GM19395 (cell line): ENCODE measurements around the gene EDIL3.
"Not testable (repeated sequence)": the region's sequence is repeated elsewhere in the genome, so short reads cannot be mapped to it uniquely, and the experiment has no call there.

Experiments
- ATAC-seq: cut with Tn5 transposase; IDR thresholded peaks from one replicate; pipeline ENCODE4 v1.9.1; 2021; ENCODE audit warnings: mild to moderate bottlenecking, moderate library complexity; ENCODE audit not compliant: unreplicated experiment

EDIL3 gene

GRCh38 chr5:84086511-84086910 lies 298.2 kb downstream of the EDIL3 start:
- no peak for ATAC-seq

- no peak for ATAC-seq
These were observed 299.2 kb downstream of the EDIL3 start for GRCh38 chr5:84085387-84086041.

DNA sequence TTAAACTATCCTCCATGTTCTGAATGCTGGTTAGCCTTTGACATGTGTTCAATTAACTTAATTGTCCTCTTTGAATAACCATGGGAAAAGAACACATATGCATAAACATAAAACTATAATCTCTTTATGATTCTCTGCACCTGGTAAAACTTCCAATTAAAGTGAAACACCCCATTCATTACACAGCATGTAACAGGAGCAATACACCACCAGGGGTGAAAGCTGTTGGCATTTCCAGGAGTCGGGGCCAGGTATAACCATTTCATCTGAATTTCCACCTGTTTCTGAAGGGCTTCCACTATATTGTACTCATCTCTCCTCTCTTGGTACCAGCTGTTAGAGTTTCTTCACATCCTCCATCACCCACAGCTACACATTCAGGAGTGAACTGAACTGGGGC lies 303.8 kb downstream of the EDIL3 start:
- ATAC-seq, result no peak

DNA sequence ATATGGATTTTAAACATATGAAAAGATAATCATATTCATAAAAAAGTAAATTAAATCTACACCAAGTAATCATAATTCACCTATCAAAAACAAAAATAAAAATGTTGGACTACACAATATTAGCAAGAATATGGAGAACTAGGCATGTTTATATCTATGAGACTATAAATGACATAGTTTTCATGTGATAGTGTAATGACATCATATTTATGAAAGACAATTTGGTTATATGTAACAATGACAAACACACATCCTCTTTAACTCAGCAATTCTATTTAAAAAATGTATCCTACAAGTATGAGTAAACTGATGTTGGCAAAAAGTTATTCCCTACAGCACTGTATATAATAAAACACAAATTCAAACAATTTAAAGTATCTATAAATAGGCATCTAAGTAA lies 312.3 kb downstream of the EDIL3 start:
- ATAC-seq, result no peak

DNA sequence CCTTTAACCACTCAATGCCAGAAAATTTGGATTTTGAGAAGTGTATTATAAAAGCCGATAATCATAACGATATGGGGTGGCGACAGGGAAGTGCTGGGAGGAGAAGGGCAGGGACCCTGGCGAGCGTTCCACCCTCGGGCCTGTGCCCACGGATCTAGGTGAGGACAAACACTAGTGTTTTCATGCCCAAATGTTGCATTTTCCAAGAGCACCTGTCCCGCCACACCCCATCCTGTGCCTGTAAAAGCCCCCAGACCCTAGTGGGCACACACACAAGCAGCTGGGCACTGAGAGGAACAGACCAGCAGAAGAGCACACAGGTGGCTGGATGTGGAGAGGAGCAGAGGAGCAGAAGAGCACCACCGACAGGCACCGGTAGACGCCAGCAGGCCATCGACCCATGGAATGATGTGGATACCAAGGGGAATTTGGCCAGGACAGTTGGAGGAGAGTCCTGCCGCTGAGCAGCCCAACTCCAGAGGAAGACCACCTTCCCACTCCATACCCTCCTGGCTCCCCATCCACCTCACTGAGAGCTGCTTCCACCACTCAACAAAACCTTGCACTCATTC lies 315.0 kb downstream of the EDIL3 start:
- ATAC-seq, result no peak

DNA sequence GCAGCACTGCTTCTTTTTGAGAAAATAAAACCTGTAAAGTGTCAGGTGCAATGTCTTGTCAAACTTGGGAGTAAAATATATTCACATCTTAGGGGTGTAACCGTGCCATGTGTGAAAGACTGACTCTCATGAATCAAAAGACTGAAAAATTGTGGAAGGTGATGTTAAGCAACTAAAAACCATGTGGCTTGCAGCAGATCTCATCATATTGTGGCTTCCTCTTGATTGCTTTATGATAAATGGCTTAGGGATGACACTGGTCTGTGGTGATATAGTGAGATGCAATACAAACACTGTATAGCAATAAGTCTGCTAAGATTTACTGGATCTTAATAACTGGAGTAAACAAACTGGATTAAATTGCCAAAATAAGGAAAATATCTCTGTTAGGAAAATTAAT lies 321.6 kb downstream of the EDIL3 start:
- ATAC-seq, result no peak

DNA sequence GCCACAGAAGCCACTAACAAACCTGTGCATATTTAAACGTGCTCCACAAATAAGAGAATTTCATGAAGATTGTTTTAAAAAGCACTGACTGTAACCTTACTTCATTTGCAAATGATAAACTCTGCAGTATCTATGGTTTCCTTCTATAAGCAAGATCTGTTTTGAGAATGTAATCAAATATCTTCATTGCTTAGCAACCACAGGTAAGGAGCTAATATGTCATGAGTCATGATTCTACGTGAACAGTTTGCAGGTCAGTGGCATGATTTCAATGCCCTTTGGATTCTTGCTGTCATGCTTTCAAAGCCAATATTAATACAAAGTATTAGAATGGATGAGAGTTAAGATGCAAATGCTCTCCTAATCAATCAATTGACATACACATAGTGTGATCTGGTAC lies 325.0 kb downstream of the EDIL3 start:
- no peak for ATAC-seq

DNA sequence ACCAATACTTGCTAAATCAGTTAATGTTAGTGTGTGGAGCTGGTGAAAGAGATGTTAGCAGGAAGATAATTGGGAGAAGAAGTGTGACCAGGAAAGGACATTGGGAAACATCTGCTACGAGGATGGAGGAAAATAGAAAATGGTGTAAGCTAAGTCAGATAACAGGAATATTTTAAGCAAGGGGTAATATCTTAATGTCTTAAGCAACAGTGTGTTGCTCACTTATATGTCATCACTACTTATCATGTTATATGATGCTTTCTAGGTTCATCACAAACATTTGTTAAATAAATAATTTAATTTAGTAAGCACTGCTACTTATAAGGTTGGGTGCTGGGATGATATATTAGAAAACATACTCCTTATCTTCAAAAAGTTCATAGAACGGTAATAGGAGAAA lies 326.1 kb downstream of the EDIL3 start:
- no peak for ATAC-seq

- no peak for ATAC-seq
These were observed 327.5 kb downstream of the EDIL3 start for GRCh38 chr5:84057211-84057610.

DNA sequence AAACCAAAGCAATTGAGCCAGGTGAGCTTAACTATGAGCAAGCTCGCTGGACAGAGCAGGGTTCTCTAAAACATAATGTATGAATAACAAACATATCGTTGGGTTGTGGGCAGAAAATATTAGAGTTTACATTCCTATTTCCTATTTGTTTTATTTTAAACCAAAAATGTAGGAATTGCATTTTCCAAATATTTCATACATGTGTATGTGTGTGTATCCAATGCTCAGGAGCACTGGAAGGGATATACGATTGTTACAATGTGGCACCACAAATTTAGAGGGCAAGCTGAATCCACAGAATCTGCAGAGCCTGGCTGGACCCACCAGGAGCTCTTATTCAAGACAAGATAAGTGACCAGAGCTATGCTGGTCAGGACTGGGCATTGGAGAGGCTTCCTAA lies 338.7 kb downstream of the EDIL3 start:
- no peak for ATAC-seq

DNA sequence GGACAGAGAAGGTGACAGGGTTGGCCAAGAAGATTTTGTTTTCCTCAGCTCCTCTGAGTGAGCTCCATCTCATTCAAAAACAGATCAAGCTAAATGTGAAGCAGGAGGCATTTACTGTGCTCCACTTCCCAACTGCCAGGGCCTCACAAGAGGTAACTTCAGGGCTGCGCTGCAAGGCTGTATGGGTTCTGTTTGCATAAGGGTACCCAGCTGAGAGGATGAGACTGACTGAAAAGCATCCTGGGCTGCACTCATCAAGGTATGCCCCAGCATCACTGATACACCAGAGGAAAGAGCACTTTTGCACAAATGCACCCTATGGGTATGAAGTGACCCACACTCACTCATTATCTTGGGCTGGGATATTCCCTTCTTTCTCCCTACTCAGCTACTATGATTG lies 347.8 kb downstream of the EDIL3 start:
- ATAC-seq, result no peak

DNA sequence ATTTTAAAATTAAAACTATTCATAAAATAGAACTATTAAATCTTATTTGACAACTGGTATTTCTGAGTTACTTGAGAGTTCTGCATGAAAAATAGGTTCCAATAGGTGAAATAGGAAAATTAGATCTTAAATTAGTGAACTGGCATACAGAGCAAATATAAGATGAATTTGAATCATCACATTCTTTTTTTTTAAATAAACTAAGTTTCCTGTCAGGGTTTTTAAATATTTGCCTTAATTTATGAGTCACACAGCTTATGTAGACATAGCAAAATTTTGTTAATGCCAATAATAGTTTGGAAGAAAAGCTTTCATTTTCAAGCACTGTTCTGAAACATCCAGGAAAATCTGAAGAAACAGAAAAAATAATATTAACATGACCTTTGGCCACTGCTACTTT lies 352.4 kb downstream of the EDIL3 start:
- no peak for ATAC-seq

- ATAC-seq, result no peak
These were observed 356.6 kb downstream of the EDIL3 start for GRCh38 chr5:84028093-84028492.

DNA sequence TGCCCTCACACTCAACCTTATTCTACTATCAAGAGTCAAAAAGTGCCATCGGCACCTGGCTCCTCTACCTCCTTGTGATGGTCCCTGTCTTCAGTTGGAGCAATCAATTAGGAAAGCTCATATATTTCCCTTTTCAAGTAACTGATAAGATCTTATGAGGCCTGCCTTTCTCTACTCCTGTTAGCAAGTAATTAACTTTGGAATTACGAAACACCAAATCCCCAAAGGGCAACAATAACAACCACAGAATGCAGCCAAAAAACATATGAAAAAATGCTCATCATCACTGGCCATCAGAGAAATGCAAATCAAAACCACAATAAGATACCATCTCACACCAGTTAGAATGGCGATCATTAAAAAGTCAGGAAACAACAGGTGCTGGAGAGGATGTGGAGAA lies 366.2 kb downstream of the EDIL3 start:
- ATAC-seq, result not testable (repeated sequence)

- no peak for ATAC-seq
These were observed 367.0 kb downstream of the EDIL3 start for GRCh38 chr5:84017523-84018172.

- ATAC-seq, result no peak
These were observed 368.6 kb downstream of the EDIL3 start for GRCh38 chr5:84016085-84016484.

GRCh38 chr5:84014966-84015365 lies 369.7 kb downstream of the EDIL3 start:
- no peak for ATAC-seq

DNA sequence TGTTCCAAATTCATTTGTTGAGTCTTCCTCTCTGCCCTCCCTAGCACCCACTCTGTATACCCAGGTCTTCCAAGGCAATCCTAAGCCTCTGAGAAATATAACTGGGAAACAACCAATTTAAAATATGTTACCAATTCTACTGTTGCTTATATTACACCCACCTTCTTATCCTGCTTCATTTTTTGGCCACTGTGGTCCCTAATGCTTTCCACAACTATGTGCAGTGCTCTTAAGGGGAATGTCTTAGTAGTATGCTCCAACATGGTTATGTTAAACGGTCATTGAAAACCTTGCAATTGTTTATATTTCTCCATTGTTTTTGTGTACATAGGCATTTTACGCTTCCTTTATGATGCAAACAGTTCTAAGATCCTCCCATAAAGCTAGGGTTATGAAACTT lies 390.9 kb downstream of the EDIL3 start:
- ATAC-seq, result no peak

DNA sequence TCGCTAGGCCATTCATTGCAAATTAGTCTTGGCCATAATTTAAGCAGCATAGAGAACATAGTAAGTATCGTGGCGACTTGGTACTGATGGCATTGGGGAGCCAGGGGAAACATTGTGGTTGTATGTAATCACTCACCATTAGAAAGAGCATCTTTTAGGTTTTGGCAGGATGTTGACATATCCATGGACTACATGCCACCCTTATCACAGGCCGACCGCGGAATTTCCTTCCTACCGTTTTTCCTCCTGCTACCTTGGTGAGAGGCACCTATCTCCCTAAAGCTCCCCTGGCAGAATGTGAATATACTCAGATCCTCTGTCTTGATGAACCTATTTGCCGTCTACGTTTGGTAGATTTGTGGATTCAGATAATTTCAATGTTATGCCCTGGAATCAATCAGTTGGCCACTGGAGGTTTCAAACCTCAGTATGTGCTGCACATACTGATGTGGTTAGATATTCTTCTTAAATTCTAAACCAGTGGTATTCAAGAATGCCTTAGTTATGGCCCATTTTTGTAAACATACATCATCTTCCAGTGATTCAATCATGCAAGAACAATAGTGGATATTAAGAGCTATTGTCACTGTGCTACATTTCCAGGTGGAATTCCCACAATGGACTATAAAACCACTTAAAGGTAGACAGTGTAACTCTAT lies 393.0 kb downstream of the EDIL3 start:
- no peak for ATAC-seq

DNA sequence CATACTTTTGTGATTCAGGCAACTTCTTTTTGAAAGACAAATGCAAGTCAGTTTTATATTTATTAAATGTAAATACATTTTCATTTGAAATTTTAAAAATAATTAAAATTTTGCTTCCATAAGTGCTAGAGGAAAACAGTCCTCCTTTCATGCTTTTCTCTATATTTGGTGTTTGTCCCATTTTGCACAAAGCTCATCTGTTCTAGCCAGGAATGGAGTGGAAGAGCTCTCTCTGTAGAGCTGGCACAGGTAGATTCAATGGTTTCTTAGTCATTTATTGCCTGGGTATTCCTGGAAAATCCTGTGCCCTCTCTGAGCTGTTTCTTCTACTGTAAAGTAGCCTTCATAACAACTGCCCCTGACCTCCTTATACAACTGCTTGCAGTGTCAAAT lies 396.4 kb downstream of the EDIL3 start:
- no peak for ATAC-seq

- ATAC-seq, result no peak
These were observed 397.0 kb downstream of the EDIL3 start for GRCh38 chr5:83987513-83988292.
